GM23248 (cell line): ENCODE data around the gene HOXC10. TPM values are rescaled to one million over a fixed set of nuclear protein-coding genes. Genes with fewer than 3 reads are reported as not detected.
A peak's percentile ranks its signal among the peaks of the same experiment; 100 is the strongest.

Experiments used
- DNase-seq: peaks from one replicate; pipeline ENCODE4 v3.0.0-alpha.2; 2015
- H2AFZ ChIP-seq: fragments of 200-600 bp; sonication (generic); 2 replicates; pipeline ENCODE4 v1.6.1; 2016; ENCODE audit warnings: antibody characterized with exemption
- H3F3A ChIP-seq: fragments of 200-600 bp; sonication (generic); 2 replicates; pipeline ENCODE4 v1.6.1; 2016; ENCODE audit warnings: mild to moderate bottlenecking, antibody characterized with exemption, mixed run types; ENCODE audit not compliant: insufficient read depth
- H3K27ac ChIP-seq: fragments of 200-600 bp; sonication (generic); 2 replicates; pipeline ENCODE4 v1.5.1; 2016; ENCODE audit warnings: mild to moderate bottlenecking
- H3K27me3 ChIP-seq: fragments of 200-600 bp; sonication (generic); replicated peaks from 2 replicates; pipeline ENCODE4 v1.6.1; 2016; ENCODE audit warnings: mild to moderate bottlenecking; ENCODE audit not compliant: insufficient read depth
- H3K36me3 ChIP-seq: fragments of 200-600 bp; sonication (generic); 2 replicates; pipeline ENCODE4 v1.6.1; 2016; ENCODE audit warnings: low read depth, mild to moderate bottlenecking
- H3K4me1 ChIP-seq: fragments of 200-600 bp; sonication (generic); 2 replicates; pipeline ENCODE4 v1.6.1; 2016; ENCODE audit warnings: mild to moderate bottlenecking; ENCODE audit not compliant: insufficient read depth
- H3K4me2 ChIP-seq: fragments of 200-600 bp; sonication (generic); one replicate; pipeline ENCODE4 v1.6.1; 2016; ENCODE audit warnings: mild to moderate bottlenecking; ENCODE audit not compliant: unreplicated experiment
- H3K4me3 ChIP-seq: fragments of 200-600 bp; sonication (generic); 2 replicates; pipeline ENCODE4 v1.5.1; 2016; ENCODE audit warnings: mild to moderate bottlenecking
- H3K79me2 ChIP-seq: fragments of 200-600 bp; sonication (generic); 2 replicates; pipeline ENCODE4 v1.6.1; 2016; ENCODE audit warnings: mild to moderate bottlenecking; ENCODE audit not compliant: insufficient read depth
- H3K9ac ChIP-seq: fragments of 200-600 bp; sonication (generic); 2 replicates; pipeline ENCODE4 v1.6.1; 2016; ENCODE audit warnings: mild to moderate bottlenecking
- H3K9me2 ChIP-seq: fragments of 200-600 bp; sonication (generic); 2 replicates; pipeline ENCODE4 v1.6.1; 2016; ENCODE audit warnings: mixed run types, mild to moderate bottlenecking, moderate library complexity; ENCODE audit not compliant: insufficient read depth
- H3K9me3 ChIP-seq: fragments of 200-600 bp; sonication (generic); one replicate; pipeline ENCODE4 v1.6.1; 2017; ENCODE audit warnings: low read depth
- H4K20me1 ChIP-seq: fragments of 200-600 bp; sonication (generic); 2 replicates; pipeline ENCODE4 v1.6.0; 2016; ENCODE audit not compliant: insufficient read depth
- EZH2 ChIP-seq: fragments of 200-600 bp; sonication (generic); IDR thresholded peaks from 2 replicates; pipeline ENCODE4 v1.6.1; 2018; ENCODE audit warnings: antibody characterized with exemption, mild to moderate bottlenecking; ENCODE audit not compliant: insufficient read depth, poor library complexity, severe bottlenecking
- EZH2phosphoT487 ChIP-seq: fragments of 200-600 bp; sonication (generic); IDR thresholded peaks from 2 replicates; pipeline ENCODE4 v1.6.1; 2018; ENCODE audit warnings: antibody characterized with exemption, moderate library complexity, mild to moderate bottlenecking, low read depth; ENCODE audit not compliant: insufficient read depth
- WGBS, 2 experiments: methylation state at CpG; one replicate each; pipeline ENCODE4 v1.1.6; 2015 to 2017; ENCODE audit warnings: low lambda C conversion rate in 2 of 2, low coverage in 1 of 2; ENCODE audit errors: missing lambda C conversion rate in 2 of 2; 5-methylcytosine and 5-hydroxymethylcytosine counted together
- in situ Hi-C: fragments of 300-500 bp; cut with MboI; formaldehyde crosslinking; loops from 2 replicates; pipeline ENCODE4 v1.15.0; 2020
- polyA plus RNA-seq: library from polyadenylated mRNA; unstranded; fragments of >200 nt; fragmentation: Nextera tagmentation; extraction: Ambion mirVana; gene quantifications from 2 replicates; pipeline ENCODE4 v1.2.1, GENCODE V29; 2016
- total RNA-seq: library from RNA; depleted of rRNA; stranded (reverse); fragments of >200 nt; shearing (Covaris generic); gene quantifications from 2 replicates; pipeline ENCODE4 v1.2.3, GENCODE V29; 2014

HOXC10 gene
- total and polyA plus RNA-seq, 2 experiments from 2014 or later: not detected

GRCh38 chr12:53985692-53985993, 697 bp downstream of the HOXC10 start:
- peaks cover 24% of the 10 kb centered on the region for H3K4me1 ChIP-seq
- no peaks in the 10 kb centered on the region for H4K20me1 ChIP-seq
- H3K27ac ChIP-seq: no peak overlapping the region
- H3K9me2 ChIP-seq: no peaks in the 10 kb centered on the region
- TF ChIP-seq EZH2: peak; percentile 94
- TF ChIP-seq EZH2phosphoT487: no peak
- WGBS, 2 experiments: 4 to 12% methylated on average over 20 to 21 of the region's 21 CpGs
- no peak overlapping the region for H3K9ac ChIP-seq
- H2AFZ ChIP-seq: peak overlapping the region; percentile 79
- peak overlapping the region; percentile 95 for H3K4me2 ChIP-seq
- no peaks in the 10 kb centered on the region for H3K36me3 ChIP-seq
- in situ Hi-C loops: no loop called here
- H3F3A ChIP-seq: no peaks in the 10 kb centered on the region
- no peak for DNase-seq
- peak overlapping the region; percentile 72; the same call in 1 of the 2 replicates for H3K4me3 ChIP-seq
- H3K9me3 ChIP-seq: no peaks in the 10 kb centered on the region
- H3K79me2 ChIP-seq: no peaks in the 10 kb centered on the region
- peaks cover 94% of the 10 kb centered on the region for H3K27me3 ChIP-seq

GRCh38 chr12:53985994-53986685, 1.2 kb downstream of the HOXC10 start:
- Histone ChIP-seq H3K9ac (no peak overlapping the region), H3K79me2 (no peaks in the 10 kb centered on the region)
- in situ Hi-C loops: no loop called here

GRCh38 chr12:53986686-53987483, 1.9 kb downstream of the HOXC10 start:
- H3K9me2 ChIP-seq: no peaks in the 10 kb centered on the region
- no peaks in the 10 kb centered on the region for H3K9me3 ChIP-seq
- in situ Hi-C loops: no loop called here
- no peak overlapping the region for H3K4me3 ChIP-seq
- H3K36me3 ChIP-seq: no peaks in the 10 kb centered on the region
- no peak for TF ChIP-seq EZH2phosphoT487
- peak; percentile 16 for TF ChIP-seq EZH2
- H3K4me1 ChIP-seq: peaks cover 26% of the 10 kb centered on the region
- peaks cover 94% of the 10 kb centered on the region for H3K27me3 ChIP-seq
- DNase-seq: no peak
- no peaks in the 10 kb centered on the region for H3K79me2 ChIP-seq
- H3K9ac ChIP-seq: no peak overlapping the region
- H3F3A ChIP-seq: no peaks in the 10 kb centered on the region
- no peak overlapping the region for H2AFZ ChIP-seq
- H3K27ac ChIP-seq: no peak overlapping the region
- H3K4me2 ChIP-seq: no peak overlapping the region
- WGBS, 2 experiments: 75% methylated on average over 21 of the region's 21 CpGs
- H4K20me1 ChIP-seq: no peaks in the 10 kb centered on the region

More at GRCh38 chr12:53985994-53986685, 1.2 kb downstream of the HOXC10 start:
- Histone ChIP-seq H3K27me3 (peaks cover 94% of the 10 kb centered on the region), H3K36me3 (no peaks in the 10 kb centered on the region), H3K4me3 (peak overlapping the region; percentile 72; the same call in 1 of the 2 replicates), H3F3A (no peaks in the 10 kb centered on the region), H3K4me1 (peaks cover 26% of the 10 kb centered on the region), H3K9me2 (no peaks in the 10 kb centered on the region), H2AFZ (peak overlapping the region; percentile 79; the same call in 1 of the 2 replicates), H4K20me1 (no peaks in the 10 kb centered on the region), H3K9me3 (no peaks in the 10 kb centered on the region), H3K4me2 (peak overlapping the region; percentile 95), H3K27ac (no peak overlapping the region)
- WGBS, 2 experiments: 10% methylated on average over 48 to 50 of the region's 50 CpGs
- peak; percentile 49 for TF ChIP-seq EZH2
- peak; percentile 25; the same call in 1 of the 2 replicates for TF ChIP-seq EZH2phosphoT487
- peak; percentile 64 for DNase-seq

GRCh38 chr12:53987787-53988230, 2.9 kb downstream of the HOXC10 start:
- in situ Hi-C loops: no loop called here
- H3K4me3 ChIP-seq: no peak overlapping the region
- H3K9ac ChIP-seq: no peak overlapping the region
- no peaks in the 10 kb centered on the region for H3K36me3 ChIP-seq
- H3K9me3 ChIP-seq: no peaks in the 10 kb centered on the region
- no peak overlapping the region for H2AFZ ChIP-seq
- no peaks in the 10 kb centered on the region for H3K9me2 ChIP-seq
- no peaks in the 10 kb centered on the region for H3F3A ChIP-seq
- no peak overlapping the region for H3K4me2 ChIP-seq
- H3K27me3 ChIP-seq: peaks cover 93% of the 10 kb centered on the region
- peaks cover 26% of the 10 kb centered on the region for H3K4me1 ChIP-seq
- no peaks in the 10 kb centered on the region for H3K79me2 ChIP-seq
- WGBS, 2 experiments: 38 to 45% methylated on average over 4 of the region's 4 CpGs
- TF ChIP-seq EZH2 (no peak), EZH2phosphoT487 (no peak)
- no peaks in the 10 kb centered on the region for H4K20me1 ChIP-seq
- DNase-seq: no peak
- H3K27ac ChIP-seq: no peak overlapping the region
